GM12864 (cell line): ENCODE data around the gene ZFAND3.

Experiments used
- DNase-seq: peaks from one replicate; pipeline ENCODE4 v3.0.0-alpha.2; 2011; ENCODE audit warnings: low read depth
- H3K4me3 ChIP-seq: 2 replicates; pipeline ENCODE4 v1.5.1; 2011; ENCODE audit warnings: mild to moderate bottlenecking, low read depth, low read length, control low read depth
- CTCF ChIP-seq: IDR thresholded peaks from 2 replicates; pipeline ENCODE4 v1.5.1; 2011; ENCODE audit warnings: low read depth, mild to moderate bottlenecking, moderate library complexity, low read length, control low read depth, inconsistent platforms; ENCODE audit errors: missing control alignments

Gene ZFAND3

GRCh38 chr6:38095054-38095453 lies 275.5 kb downstream of the ZFAND3 start:
- DNase-seq: no peak
- no peak for TF ChIP-seq CTCF
- no peak overlapping the region for H3K4me3 ChIP-seq

- TF ChIP-seq CTCF: no peak
- DNase-seq: no peak
- H3K4me3 ChIP-seq: no peak overlapping the region
Observed at GRCh38 chr6:38099221-38099620, 279.7 kb downstream of the ZFAND3 start.

GRCh38 chr6:38100380-38100779 lies 280.9 kb downstream of the ZFAND3 start:
- no peak overlapping the region for H3K4me3 ChIP-seq
- TF ChIP-seq CTCF: no peak
- peak; percentile 24 for DNase-seq

GRCh38 chr6:38103921-38104320 lies 284.4 kb downstream of the ZFAND3 start:
- no peak overlapping the region for H3K4me3 ChIP-seq
- no peak for TF ChIP-seq CTCF
- no peak for DNase-seq

GRCh38 chr6:38105066-38105465 lies 285.5 kb downstream of the ZFAND3 start:
- no peak overlapping the region for H3K4me3 ChIP-seq
- DNase-seq: no peak
- TF ChIP-seq CTCF: no peak

- no peak overlapping the region for H3K4me3 ChIP-seq
- DNase-seq: no peak
- no peak for TF ChIP-seq CTCF
Observed at GRCh38 chr6:38107073-38107472, 287.5 kb downstream of the ZFAND3 start.

- no peak for TF ChIP-seq CTCF
- no peak for DNase-seq
- H3K4me3 ChIP-seq: no peak overlapping the region
Observed at GRCh38 chr6:38110481-38110971, 291.0 kb downstream of the ZFAND3 start.
